GM19238 (cell line): ENCODE data around the gene NRCAM.
"Not testable (repeated sequence)": the region's sequence is repeated elsewhere in the genome, so short reads cannot be mapped to it uniquely, and the experiment has no call there.

ENCODE experiments used
- DNase-seq: peaks from one replicate; pipeline ENCODE4 v3.0.0; 2011; ENCODE audit warnings: low spot score; ENCODE audit not compliant: insufficient read length

NRCAM gene

GRCh38 chr7:108345710-108346336, 110.4 kb downstream of the NRCAM start:
- no peak for DNase-seq

- no peak for DNase-seq
Measured at GRCh38 chr7:108340856-108341411, 115.3 kb downstream of the NRCAM start.

GRCh38 chr7:108340406-108340805, 115.8 kb downstream of the NRCAM start:
- not testable (repeated sequence) for DNase-seq

DNA sequence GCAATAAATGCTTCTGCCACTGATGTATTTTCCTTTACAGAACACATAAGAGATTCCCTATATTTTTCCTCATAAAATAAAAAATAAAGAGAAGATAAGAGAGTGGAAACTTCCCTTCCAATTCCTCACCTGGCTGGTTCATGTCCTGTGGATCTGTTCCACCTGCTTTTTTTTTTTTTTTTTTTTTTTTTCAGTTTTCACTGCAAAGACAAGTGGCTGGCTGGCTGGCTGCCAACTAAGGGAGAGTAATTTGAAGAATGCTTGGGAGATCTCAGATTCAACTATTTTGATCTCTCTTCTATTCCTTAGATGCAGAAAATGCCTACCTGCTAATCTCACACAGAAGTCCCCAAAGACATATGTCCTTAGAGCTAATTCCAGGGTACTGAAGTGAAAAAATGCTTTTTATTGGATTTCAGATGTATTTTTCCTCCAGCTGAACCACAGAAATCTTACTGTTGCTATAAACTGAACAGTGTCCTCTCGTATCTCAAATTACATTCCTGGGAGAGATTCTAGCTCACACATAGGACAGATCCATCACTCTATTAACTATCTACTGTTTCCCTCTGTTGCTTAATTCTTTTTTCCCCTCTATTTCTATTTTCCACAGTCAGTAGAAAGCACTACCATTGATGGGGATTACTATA, 120.8 kb downstream of the NRCAM start:
- no peak for DNase-seq

GRCh38 chr7:108332937-108333336, 123.3 kb downstream of the NRCAM start:
- DNase-seq = no peak

GRCh38 chr7:108331971-108332370, 124.3 kb downstream of the NRCAM start:
- DNase-seq = no peak

DNA sequence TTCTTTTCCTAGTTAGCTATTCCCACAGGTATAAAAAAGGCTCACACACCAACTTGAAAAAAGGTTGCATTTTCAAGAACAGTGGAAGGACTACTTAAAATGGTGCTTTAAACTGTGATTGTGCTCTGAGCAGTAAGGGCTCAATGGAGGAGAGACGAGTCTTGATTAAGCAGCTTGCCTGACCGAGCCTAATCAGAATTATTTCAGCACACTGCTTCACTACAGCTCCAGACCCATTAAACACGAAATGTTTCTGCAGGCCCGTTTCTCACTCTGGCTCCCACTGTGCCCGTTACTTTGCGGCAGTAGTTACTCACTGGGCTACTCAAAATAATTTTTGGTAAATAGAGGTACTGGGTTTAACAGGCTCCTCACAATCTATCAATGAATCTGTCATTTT, 126.0 kb downstream of the NRCAM start:
- no peak for DNase-seq

DNA sequence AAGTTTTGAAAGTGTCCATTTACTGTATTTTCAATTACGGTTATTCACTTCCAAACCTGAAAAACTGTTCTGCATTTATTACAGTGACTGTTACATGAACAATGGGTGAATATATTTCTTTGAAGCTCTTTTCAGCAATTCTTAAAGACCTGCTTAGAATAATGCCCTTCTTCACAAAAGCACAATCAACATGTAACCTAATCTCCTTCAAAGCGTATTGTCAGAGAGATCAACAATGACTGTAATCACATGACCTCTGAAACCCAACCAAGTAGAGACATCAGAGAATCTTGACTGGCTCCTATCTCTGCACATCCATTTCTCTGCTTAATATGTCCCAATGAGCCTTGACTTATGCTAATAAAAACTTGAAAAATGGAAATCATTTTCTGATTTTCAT, 126.7 kb downstream of the NRCAM start:
- no peak for DNase-seq

- DNase-seq = no peak
Measured at GRCh38 chr7:108328174-108328651, 128.0 kb downstream of the NRCAM start.

GRCh38 chr7:108327353-108327752, 128.9 kb downstream of the NRCAM start:
- DNase-seq = no peak

GRCh38 chr7:108326938-108327337, 129.3 kb downstream of the NRCAM start:
- no peak for DNase-seq

GRCh38 chr7:108324053-108325038, 131.9 kb downstream of the NRCAM start:
- DNase-seq = no peak

DNA sequence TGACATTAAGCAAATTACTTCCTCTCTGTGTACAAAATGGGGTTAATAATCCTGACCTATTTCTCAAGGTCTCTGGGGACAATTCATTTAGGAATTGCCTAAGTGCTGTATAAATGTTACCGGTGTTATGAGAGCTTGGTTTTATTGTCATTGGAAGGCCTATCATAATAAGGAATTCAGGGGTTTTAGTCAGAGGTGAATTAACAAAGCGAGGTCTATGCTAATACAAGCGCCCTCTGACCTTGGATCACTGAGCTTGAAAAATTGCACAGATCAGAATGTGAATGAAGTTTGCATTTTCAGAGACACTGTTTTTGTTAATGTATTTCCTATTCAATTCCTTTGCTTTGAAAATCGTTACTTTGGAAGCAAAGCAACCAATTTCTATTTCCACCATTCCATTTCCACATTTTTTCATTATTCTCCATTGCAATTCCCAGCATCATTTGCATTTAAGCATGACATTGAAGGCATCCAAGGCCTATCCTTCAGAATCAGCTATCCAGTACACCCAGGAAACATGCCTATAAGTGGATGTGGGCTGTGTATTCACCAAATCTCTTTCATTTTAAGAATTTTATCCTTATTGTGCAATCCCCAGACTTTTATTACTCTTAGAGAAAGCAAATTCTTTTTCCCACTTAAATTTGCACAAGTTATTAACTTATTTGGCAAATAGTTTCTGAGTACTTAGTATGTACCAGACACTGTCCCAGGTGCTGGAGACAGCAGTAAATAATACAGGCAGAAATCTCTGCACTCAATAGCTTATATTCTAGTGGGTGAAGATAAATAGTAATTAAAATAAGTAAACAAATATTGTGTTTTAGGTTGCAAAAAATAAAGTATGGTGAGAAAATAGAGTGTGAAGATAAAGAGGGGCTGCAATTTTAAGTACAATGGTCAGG, 133.1 kb downstream of the NRCAM start:
- DNase-seq = no peak

GRCh38 chr7:108322046-108322445, 134.2 kb downstream of the NRCAM start:
- DNase-seq = no peak

- DNase-seq = no peak
Measured at GRCh38 chr7:108321359-108321758, 134.9 kb downstream of the NRCAM start.

GRCh38 chr7:108316708-108317107, 139.5 kb downstream of the NRCAM start:
- no peak for DNase-seq

GRCh38 chr7:108314551-108314950, 141.7 kb downstream of the NRCAM start:
- DNase-seq = no peak

DNA sequence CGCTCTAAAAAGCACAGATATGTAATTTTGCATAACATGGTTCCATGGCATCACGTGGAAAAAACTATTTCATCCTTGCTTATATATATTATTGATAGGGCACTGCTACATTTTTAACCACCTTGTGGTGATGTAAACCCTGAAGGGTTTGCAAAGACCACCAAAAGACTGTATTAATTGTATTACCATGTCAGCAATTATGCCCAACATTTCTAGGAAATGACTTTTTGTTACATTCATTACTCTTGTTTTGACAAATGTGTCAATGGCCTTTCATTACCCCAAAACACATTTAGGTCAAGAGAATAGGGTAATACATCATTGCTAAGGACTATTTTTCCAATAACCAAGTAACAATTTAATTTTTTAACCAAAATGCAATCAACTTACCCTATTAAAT, 142.2 kb downstream of the NRCAM start:
- DNase-seq = no peak

DNA sequence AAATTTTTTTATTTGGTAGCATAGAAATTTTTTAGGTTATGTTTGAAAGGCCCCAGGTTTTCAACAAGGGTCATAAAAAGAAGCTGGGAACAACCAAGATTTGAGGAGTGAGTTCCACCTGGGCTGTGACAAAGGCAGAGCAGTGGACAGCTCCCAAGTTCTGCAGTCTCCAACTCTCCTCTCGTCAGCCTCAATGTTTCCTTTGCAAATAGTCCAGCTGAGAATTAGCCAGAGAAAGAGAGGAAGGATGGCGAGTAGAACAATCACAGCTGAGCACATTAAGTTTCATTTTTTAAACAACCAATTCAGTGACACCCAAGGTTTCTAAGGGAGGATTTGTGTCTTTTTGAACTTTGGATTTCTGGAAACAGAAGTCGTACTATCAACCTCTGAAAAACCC, 143.2 kb downstream of the NRCAM start:
- no peak for DNase-seq

DNA sequence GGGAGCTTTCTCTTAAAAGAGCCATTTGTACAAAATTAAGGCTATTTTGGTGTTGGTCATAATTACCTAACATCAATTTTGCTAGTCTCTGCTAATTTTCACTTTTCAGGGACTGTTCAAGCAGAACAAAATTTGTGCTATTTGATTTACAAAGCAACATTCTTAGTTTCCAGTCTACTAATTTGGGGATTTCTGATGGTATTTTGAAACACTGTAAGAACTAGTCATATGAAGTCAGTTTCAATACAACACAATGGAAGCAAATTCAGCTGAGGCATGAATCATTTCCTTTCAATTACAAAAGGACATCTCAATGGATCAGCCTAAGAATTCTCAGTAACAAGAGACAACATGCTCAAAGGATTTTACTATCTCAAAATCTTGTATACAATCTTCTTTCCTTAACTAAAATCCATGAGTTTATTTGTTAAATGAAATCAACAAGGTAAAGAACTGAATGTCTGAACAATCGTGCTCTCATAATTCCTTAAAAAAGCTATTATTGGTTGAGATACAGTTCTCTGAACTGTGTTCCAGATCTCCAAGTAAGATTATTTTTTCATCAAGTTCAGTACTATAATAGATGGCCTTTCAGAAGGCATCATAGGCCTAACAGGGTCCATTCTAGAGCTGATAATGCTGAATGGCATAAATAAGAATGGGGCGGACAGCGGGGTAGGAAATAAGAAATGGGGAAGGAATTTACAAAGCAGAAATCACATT, 144.6 kb downstream of the NRCAM start:
- no peak for DNase-seq
